Right ventricle myocardium superior (tissue), 1 donor: ENCODE measurements around the gene PLAGL2. TPM values are rescaled to one million over a fixed set of nuclear protein-coding genes. Genes with fewer than 3 reads are reported as not detected.
"Not testable (repeated sequence)": the region's sequence is repeated elsewhere in the genome, so short reads cannot be mapped to it uniquely, and the experiment has no call there.

Experiments
- ATAC-seq: fragments of 200-7000 bp; cut with Tn5 transposase; one replicate; pipeline ENCODE4 v1.9.1; 2020; ENCODE audit warnings: mild to moderate bottlenecking; ENCODE audit not compliant: poor library complexity
- DNase-seq: peaks from one replicate; pipeline ENCODE4 v3.0.0-alpha.2; 2020
- intact Hi-C: fragments of 100-400 bp; cut with DNase I; formaldehyde crosslinking; loops from one replicate; pipeline ENCODE4 v1.11.2; 2022
- total RNA-seq: library from RNA; stranded (reverse); fragmentation: NEBNext Ultra II Directional; extraction: Animal tissue kit (Norgen Biotek cat#: 25700); gene quantifications from one replicate; pipeline ENCODE4 v1.2.1, GENCODE V29; 2021
- donor health status: DM: no; HTN: yes; CAD: no; lungs with severe emphysema.

Gene PLAGL2
- total RNA-seq, 1 donor from 2014 or later = 5.7 TPM

- intact Hi-C loops = loop anchor here (10.0 kb wide), 1 partner anchor 78 kb away; no protein-coding TSS in a partner anchor
- ATAC-seq = no peak
- DNase-seq = no peak
These were observed 550 bp downstream of the PLAGL2 start for GRCh38 chr20:32206760-32207625.

- intact Hi-C loops = loop anchor here (10.0 kb wide), 1 partner anchor 79 kb away; no protein-coding TSS in a partner anchor
- no peak for DNase-seq
- no peak for ATAC-seq
These were observed 1.4 kb downstream of the PLAGL2 start for GRCh38 chr20:32205843-32206759.

GRCh38 chr20:32205110-32205842 lies 2.3 kb downstream of the PLAGL2 start:
- DNase-seq = no peak
- intact Hi-C loops = loop anchor here (10.0 kb wide), 1 partner anchor 80 kb away; no protein-coding TSS in a partner anchor
- ATAC-seq = peak; percentile 22

GRCh38 chr20:32204205-32205109 lies 3.1 kb downstream of the PLAGL2 start:
- intact Hi-C loops = loop anchor here (10.0 kb wide), 1 partner anchor 80 kb away; no protein-coding TSS in a partner anchor
- ATAC-seq = peak; percentile 13
- DNase-seq = no peak

- DNase-seq (no peak), ATAC-seq (no peak)
- intact Hi-C loops = loop anchor here (10.0 kb wide), 1 partner anchor 81 kb away; no protein-coding TSS in a partner anchor
These were observed 4.0 kb downstream of the PLAGL2 start for GRCh38 chr20:32203356-32204204.

GRCh38 chr20:32201977-32202363 lies 5.6 kb downstream of the PLAGL2 start:
- DNase-seq = no peak
- intact Hi-C loops = loop anchor here (10.0 kb wide), 1 partner anchor 83 kb away; no protein-coding TSS in a partner anchor
- ATAC-seq = no peak

- DNase-seq (no peak), ATAC-seq (no peak)
- intact Hi-C loops = loop anchor here (10.0 kb wide), 1 partner anchor 83 kb away; no protein-coding TSS in a partner anchor
These were observed 6.1 kb downstream of the PLAGL2 start for GRCh38 chr20:32201296-32201976.

- no peak for ATAC-seq
- intact Hi-C loops = no loop called here
- DNase-seq = no peak
These were observed 8.5 kb downstream of the PLAGL2 start for GRCh38 chr20:32199006-32199405.

GRCh38 chr20:32197136-32197535 lies 10.4 kb downstream of the PLAGL2 start:
- ATAC-seq, DNase-seq, intact Hi-C loops: not testable (repeated sequence)

- DNase-seq, intact Hi-C loops, ATAC-seq: not testable (repeated sequence)
These were observed 10.9 kb downstream of the PLAGL2 start for GRCh38 chr20:32196613-32197012.

GRCh38 chr20:32195581-32195980 lies 12.0 kb downstream of the PLAGL2 start:
- intact Hi-C loops = no loop called here
- no peak for DNase-seq
- ATAC-seq = no peak

- intact Hi-C loops = no loop called here
- no peak for DNase-seq
- no peak for ATAC-seq
These were observed 13.5 kb downstream of the PLAGL2 start for GRCh38 chr20:32193996-32194395.

GRCh38 chr20:32193336-32193735 lies 14.2 kb downstream of the PLAGL2 start:
- ATAC-seq, DNase-seq, intact Hi-C loops: not testable (repeated sequence)

GRCh38 chr20:32192698-32193097 lies 14.8 kb downstream of the PLAGL2 start:
- no peak for DNase-seq
- ATAC-seq = no peak

GRCh38 chr20:32191873-32192272 lies 15.7 kb downstream of the PLAGL2 start:
- intact Hi-C loops = no loop called here
- no peak for ATAC-seq
- DNase-seq = no peak

More at GRCh38 chr20:32192698-32193097, 14.8 kb downstream of the PLAGL2 start:
- intact Hi-C loops = no loop called here

GRCh38 chr20:32191422-32191821 lies 16.1 kb downstream of the PLAGL2 start:
- intact Hi-C loops = no loop called here
- DNase-seq (no peak), ATAC-seq (no peak)
